ENCODE measurements around the gene SLC6A18.

GRCh38 chr5:1242733-1243486, 17.7 kb downstream of the SLC6A18 start:
- no peak for TF ChIP-seq ZNF670 (tag by site-specific recombination; IDR thresholded peaks at IDR 0.05; ENCODE audit: low read depth)
- TF ChIP-seq SP2 (tag by site-specific recombination; IDR thresholded peaks at IDR 0.05): no peak
- no peak for TF ChIP-seq CTCF (tag by site-specific recombination; IDR thresholded peaks at IDR 0.05)
- TF ChIP-seq TCF7L2 (IDR thresholded peaks at IDR 0.05; ENCODE audit: borderline replicate concordance, low read depth, low read length): no peak
- no peak for TF ChIP-seq ZNF629 (tag by site-specific recombination; IDR thresholded peaks at IDR 0.05)
- TF ChIP-seq ZNF449 (tag by site-specific recombination; IDR thresholded peaks at IDR 0.05): no peak
- no peak for TF ChIP-seq ZNF350 (tag by site-specific recombination; IDR thresholded peaks at IDR 0.05)
- TF ChIP-seq ZNF747 (tag by site-specific recombination; IDR thresholded peaks at IDR 0.05): no peak
- TF ChIP-seq ZBTB8A (tag by site-specific recombination; IDR thresholded peaks at IDR 0.05): no peak
